SK-MEL-5 (cell line): ENCODE measurements around the gene POLR2B. TPM values are rescaled to one million over a fixed set of nuclear protein-coding genes. Genes with fewer than 3 reads are reported as not detected.
"Not testable (repeated sequence)": the region's sequence is repeated elsewhere in the genome, so short reads cannot be mapped to it uniquely, and the experiment has no call there.

Experiments
- DNase-seq: peaks from one replicate; pipeline ENCODE4 v3.0.0-alpha.2; 2016; ENCODE audit warnings: low read depth, low spot score
- in situ Hi-C: cut with HindIII; loops from 2 replicates; pipeline ENCODE4 v1.10.0; 2016; ENCODE audit warnings: low sequenced_read_pairs, high pct_unique_total_duplicates, low pct_unique_long_range_greater_than_20kb
- polyA plus RNA-seq, 2 experiments: library from polyadenylated mRNA; depleted of rRNA; stranded (reverse); fragments of >200 nt; gene quantifications; 2 replicates each; pipeline ENCODE4 v1.2.3, GENCODE V29; 2015
- total RNA-seq: library from RNA; depleted of rRNA; stranded (reverse); fragments of >200 nt; shearing (Covaris generic); gene quantifications from 2 replicates; pipeline ENCODE4 v1.2.3, GENCODE V29; 2014; rRNA removed

The POLR2B gene
- 134 and 162 TPM in 2 replicates for total RNA-seq
- 79.1 and 95.4 TPM in 2 replicates for polyA plus RNA-seq (2015; cell fraction: cytosol; rRNA removed)
- polyA plus RNA-seq (2015; cell fraction: nucleus; rRNA removed) = 172 and 225 TPM in 2 replicates

DNA sequence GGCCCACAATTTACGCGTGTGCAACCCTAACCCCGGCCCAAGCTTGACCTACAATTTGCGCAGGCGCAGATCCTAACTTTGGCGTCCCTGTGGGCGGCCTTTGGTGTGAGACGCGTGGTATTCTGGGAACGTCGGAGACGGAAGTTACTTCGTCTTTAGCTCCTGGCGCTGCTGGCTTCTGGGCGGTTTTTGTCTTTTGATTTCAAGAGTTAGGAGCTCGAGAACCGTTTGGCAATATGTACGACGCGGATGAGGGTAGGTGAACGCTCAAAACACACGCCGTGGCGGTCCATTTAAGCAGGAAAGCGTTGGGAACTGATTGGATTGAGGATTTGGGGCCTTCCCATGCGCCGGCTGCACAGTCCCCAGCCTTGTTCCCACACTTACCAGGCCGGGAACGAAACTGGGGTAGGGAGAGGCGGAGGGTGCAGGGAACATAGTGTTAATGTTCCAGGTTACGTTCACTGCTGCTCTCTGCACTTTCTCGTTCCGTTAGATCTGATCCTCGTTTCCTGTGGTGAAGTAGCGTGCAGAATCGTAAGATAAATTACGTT lies at the start of gene POLR2B:
Gene POLR2B (plus strand): TSS at position 147 of the 554 bp plus-strand sequence. CDS start 90 bp downstream, at position 237.
- in situ Hi-C loops = no loop called here
- DNase-seq = peak; percentile 96

DNA sequence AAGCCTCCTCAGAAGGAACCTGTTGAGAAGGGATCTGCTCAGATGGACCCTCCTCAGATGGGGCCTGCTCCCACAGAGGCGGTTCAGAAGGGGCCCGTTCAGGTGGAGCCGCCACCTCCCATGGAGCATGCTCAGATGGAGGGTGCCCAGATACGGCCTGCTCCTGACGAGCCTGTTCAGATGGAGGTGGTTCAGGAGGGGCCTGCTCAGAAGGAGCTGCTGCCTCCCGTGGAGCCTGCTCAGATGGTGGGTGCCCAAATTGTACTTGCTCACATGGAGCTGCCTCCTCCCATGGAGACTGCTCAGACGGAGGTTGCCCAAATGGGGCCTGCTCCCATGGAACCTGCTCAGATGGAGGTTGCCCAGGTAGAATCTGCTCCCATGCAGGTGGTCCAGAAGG lies 48.1 kb upstream of the POLR2B start:
- DNase-seq = no peak
- in situ Hi-C loops = no loop called here

DNA sequence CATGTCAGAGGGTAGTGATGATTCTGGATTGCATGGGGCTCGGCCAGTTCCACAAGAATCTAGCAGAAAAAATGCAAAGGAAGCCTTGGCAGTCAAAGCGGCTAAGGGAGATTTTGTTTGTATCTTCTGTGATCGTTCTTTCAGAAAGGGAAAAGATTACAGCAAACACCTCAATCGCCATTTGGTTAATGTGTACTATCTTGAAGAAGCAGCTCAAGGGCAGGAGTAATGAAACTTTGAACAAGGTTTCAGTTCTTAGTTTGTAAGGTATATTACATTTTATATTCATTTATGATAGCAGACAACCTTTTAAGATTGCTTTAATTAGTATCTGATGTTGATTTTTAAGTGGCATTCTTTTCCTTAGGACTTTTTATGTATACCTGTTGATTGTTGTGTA lies 46.8 kb upstream of the POLR2B start:
- DNase-seq = no peak
- in situ Hi-C loops = no loop called here

DNA sequence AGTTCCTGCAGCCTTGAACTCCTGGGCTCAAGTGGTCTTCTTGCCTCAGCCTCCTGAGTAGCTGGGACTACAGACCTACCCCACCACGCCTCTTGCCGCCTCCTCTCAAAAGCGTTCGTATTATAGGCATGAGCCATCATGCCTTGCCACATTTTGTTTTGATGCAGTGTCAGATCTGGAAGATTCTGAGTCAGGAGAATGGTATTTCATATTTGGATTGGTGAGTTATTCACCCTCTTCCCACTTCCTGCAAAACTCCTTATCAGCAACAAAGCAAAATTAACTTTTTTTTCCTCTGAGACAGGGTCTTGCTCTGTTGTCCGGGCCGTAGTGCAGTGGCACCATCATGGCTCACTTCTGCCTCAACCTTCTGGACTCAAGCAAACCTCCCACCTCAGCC lies 41.4 kb upstream of the POLR2B start:
- no peak for DNase-seq
- in situ Hi-C loops = no loop called here

DNA sequence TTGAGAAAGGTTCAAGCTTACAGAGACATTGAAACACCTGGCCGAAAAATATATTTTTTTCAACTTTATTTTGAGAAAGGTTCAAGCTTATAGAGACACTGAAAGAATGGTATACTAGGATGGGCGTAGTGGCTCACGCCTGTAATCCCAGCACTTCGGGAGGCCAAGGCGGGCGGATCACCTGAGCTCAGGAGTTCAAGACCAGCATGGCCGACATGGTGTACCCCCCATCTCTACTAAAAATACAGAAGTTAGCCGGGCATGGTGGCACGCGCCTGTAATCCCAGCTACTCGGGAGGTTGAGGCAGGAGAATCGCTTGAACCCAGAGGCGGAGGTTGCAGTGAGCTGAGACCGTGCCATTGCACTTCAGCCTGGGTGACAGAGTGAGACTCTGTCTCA lies 38.9 kb upstream of the POLR2B start:
- DNase-seq, in situ Hi-C loops: not testable (repeated sequence)

DNA sequence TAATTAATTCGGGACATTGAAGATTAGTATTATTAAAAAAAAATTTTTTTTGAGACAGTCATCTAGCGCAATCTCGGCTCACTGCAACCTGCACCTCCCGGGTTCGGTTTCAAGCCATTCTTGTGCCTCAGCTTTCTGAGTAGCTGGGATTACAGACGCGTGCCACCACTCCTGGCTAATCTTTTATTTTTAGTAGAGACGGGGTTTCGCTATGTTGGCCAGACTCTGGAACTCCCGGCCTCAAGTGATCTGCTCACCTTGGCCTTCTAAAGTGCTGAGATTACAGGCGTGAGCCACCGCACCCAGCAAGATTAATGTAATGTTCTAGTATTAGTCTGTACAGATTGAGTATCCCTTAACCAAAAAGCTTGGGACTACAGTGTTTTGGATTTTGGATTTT lies 38.3 kb upstream of the POLR2B start:
- in situ Hi-C loops = no loop called here
- DNase-seq = no peak

DNA sequence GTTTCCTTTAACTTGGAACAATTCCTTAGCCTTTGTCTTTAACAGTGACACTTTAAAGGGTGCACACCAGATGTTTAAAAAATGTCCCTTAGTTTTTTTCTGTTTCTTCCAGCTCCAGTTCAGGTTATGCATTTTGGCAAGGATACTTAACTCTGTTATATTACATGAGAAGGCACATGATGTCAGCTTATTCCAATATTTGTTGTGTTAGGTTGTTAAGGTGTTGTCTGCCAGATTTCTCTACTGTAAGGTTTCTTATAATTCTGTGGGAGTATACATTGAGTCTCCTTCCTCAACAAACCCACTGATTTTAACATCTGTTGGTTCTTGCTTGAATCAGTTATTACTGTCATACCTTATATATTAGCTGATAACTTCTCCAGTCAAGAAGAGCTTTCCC lies 37.7 kb upstream of the POLR2B start:
- no peak for DNase-seq

DNA sequence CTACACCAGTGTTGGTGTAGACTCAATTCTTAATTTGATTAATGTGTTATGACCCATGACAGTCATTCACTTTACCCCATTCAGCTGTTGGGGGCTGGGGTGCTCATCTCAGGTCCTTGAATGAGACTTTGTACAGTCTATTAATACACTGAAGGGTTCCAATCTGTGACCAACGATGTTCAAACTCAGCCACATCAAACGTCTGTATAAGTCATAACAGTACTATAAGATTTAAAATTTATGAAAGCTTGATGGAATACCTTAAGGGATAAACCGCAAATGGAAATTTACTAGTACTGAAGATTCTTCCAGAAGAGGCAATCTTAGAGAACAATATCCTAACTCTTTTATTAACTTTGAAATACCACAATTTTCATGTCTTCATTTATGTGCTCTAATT lies 37.3 kb upstream of the POLR2B start:
- in situ Hi-C loops = no loop called here
- DNase-seq = no peak

More for the DNA sequence above, 37.7 kb upstream of the POLR2B start:
- in situ Hi-C loops = no loop called here

DNA sequence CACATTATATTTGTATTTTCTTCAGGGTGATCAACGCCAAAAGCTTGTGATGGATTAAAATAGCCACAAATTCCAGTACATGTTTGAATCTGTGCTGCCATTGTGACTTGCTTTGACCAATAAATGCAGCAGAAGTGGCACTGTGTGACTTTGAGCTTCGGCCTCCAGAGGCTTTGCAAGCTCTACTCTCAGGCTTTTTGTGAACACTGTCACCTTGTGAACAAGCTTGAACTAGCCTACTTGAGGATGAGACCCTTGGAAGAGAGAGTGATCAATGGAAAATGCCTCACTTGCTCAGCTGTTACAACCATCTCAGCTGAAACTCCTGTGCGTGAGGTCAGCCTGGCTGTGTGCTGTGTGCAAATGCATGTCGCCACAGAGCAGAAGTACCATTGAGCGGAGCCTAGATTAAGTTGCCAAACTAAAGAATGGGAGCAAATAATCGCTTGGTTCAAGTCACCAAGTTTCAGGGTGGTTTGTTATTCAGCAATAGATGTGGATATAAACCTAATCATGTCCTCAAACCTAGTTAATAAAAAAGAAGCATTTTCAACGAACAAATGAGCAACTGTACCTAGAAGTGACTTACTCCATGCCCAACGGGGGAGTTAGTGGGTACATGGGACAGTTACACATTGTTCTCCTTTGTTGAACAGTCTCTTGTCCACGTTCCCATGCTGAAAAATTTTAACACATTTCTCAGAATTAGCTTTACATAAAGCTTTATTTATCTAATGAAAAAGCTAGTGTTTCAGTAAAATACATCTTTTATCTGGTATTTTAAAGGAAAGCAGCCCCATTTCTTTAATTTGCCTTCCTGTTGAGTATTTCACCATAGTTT lies 24.8 kb upstream of the POLR2B start:
- peak; percentile 72 for DNase-seq
- in situ Hi-C loops = no loop called here

DNA sequence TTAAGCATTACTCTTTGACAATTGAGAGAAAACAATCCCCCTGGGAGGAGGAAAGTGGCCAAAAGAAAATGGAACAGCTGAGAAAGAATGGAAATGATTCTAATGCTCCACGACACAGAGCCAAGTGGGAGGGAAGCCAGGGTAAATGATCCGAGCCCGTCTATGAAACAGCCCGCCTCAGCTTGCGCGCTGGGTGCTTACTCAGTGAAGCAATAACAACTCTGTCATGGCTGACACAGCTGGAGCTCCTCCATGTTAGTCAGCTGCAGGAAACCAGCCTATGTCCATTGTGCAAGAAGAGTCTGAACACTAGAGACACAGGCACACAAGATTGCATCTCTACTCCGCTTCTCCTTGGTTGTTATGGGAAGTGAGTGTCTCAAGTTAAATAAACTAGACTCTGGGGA lies 20.6 kb upstream of the POLR2B start:
- in situ Hi-C loops = no loop called here
- no peak for DNase-seq

DNA sequence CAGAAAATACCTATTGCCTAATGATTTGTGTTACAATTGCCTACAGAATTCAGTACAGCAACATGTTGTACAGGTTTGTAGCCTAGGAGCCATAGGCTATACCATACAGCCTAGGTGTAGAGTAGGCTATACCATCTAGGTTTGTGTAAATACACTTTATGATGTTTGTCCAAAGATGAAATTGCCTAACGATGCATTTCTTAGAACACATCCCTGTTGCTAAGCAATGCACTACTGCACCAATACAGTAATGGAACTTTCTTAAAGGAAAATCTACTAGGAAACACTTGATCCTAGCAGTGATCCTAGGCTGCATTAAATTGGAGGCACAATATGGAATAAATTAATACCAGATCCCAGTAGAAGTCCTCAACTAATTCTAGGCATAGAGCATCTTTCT lies 19.6 kb upstream of the POLR2B start:
- no peak for DNase-seq
- in situ Hi-C loops = no loop called here

DNA sequence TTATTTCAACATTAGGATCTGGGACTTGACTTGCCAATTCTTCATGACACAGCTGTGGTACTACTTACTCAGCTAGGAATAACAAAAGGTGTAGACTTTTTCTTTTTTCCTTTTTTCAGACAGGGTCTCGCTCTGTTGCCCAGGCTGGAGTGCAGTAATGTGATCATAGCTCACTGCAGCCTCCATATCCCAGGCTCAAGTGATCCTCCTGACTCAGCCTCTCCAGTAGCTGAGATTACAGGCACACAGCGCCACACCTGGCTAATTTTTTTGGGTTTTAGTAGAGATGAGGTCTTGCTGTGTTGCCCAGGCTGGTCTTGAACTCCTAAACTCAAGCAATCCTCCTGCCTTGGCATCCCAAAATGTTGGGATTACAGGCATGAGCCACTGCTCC lies 17.6 kb upstream of the POLR2B start:
- in situ Hi-C loops = no loop called here
- DNase-seq = no peak

DNA sequence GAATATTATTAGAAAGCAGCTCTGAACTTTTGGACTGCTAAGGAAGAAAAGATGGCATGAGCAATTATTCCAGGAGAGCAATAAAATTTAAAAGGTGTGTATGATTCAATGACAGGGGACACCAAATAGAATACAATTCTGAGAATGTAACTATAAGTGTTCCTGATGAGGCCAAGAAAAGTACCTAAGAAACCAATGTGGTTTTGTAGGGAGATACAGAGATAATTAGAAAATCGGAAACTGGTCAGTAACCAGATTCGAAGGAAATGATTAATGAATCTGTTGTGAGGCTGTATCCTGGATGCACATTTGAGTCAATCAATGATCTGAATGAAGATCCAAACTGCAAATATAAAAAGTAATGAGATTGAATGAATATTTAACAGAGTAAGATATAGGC lies 7.3 kb upstream of the POLR2B start:
- no peak for DNase-seq

DNA sequence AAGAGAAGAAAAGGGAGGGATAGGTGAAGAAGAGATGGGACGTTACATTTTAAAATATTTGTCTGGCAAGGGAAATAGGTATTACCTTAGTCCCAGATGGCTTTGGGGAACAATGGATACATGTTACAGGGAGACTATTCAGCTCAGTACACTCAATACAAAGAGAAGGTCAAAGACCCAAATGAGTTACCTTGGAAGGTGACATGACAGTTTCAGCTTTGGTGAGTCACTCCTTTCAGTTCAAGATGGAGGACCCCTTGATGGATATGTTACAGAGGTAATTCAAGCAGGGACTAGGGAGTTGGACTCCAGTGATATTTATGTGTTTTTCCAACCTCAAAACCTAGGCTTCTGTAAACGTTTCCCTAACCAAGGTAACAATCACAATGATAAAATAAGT lies 6.3 kb upstream of the POLR2B start:
- in situ Hi-C loops = no loop called here
- no peak for DNase-seq

More for the DNA sequence above, 7.3 kb upstream of the POLR2B start:
- in situ Hi-C loops = no loop called here

DNA sequence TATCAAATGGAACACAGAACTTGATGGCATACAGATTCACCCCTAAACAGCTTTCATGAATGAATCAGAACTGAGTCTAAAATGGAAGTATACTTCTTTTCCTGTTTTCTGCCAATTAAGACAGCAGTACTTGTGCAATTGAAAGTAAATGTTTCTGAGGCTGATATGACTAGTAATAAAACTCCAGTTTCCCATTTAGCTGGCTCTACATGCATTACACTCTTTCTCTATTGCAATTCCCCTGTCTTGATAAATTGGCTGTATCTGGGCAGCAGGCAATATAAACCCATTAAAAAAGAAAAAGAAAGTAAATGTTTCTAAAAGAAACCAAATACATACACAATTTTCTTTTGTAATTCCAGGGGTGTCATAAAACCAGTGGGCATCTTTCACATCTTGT lies 5.9 kb upstream of the POLR2B start:
- no peak for DNase-seq
- in situ Hi-C loops = no loop called here

DNA sequence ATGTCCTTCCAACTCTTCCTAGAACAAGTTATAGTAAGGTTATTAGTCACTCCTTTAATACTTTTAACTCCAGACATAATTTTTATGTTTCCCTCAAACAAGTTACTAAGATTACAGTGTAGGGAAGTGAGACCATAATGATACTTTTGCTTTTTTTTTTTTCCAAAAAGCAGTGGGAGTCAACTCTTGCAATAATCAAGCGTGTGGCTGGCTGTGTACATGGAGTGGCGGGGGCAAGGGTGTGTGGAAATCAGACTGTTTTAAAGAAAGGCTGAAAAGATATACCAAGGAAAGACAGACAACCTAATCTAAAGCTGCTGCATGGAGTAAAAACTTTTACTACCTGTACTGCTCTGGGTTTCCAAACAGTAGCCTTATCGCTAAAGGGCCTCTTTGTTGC lies 5.4 kb upstream of the POLR2B start:
- no peak for DNase-seq
- in situ Hi-C loops = no loop called here

DNA sequence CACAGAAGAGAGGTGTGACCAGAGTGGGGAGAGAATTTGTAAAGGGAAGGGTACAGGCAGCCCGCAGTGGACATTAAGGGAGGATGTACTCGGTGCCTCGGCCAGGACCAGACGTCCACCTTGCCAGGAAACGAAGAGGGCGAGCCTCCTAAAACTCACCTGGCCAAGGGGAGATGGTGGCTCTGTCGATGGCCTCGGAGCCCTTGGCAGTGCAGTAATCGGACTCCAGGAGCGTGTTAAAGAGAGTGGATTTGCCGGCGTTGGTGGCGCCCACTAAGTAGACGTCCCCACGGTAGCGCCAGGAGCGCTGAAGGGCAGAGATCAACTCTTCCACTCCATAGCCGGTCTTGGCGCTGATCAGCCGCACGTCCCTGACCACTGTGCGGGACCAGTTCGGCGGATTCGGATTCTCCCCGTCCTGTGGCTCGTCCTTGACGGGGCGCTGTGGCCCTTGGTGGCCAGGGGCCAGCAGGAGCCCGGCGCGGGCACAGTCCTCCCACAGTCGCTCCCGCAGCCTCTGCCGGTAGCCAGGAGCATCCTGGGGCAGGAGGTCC lies 2.3 kb upstream of the POLR2B start:
- no peak for DNase-seq
- in situ Hi-C loops = no loop called here

DNA sequence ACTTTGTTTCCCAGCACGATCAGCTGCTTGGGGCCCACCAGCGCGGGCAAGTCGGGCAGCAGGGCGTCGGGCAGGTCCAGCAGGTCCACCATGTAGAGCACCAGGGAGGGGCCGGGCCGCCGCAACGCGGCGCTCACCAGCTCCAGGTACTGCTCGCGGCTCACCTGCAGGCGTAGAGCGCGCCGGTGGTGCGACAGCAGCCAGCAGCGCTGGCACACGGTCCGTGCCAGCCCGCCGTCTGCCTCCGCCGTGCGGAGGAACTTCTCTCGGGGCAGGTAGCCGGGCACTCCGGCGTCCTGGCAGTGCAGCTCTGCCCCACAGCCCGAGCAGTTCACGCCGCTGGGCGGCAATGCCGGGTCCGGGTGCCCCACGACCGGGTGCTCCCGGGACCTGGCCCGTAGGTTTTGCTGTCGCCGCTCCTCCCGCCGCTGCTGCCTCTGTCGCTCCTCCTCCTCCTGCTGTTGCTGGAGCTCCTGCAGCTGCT lies 1.8 kb upstream of the POLR2B start:
- DNase-seq = no peak
- in situ Hi-C loops = no loop called here
